ENCODE measurements around the gene PKHD1.

DNA sequence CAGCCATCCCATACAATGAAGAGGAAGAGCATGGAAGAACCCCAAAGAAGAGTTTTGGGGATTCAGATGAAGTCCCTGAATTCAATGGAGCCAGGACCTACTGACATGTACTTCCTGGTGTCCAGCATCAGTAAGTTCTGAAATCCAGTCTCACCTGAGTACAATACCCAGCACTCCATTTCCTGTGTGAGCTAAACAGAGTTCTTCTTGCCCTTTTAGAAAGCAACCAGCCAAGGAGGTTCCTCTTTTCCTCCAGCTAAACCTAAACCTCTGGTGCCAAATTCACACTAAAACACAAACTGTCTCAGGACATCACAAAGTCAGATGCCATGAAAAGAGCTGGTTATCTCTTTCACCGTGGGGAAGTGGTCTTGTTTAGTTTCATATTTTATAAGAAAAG lies 71.5 kb downstream of the PKHD1 start:
- TF ChIP-seq, protein P1, sequence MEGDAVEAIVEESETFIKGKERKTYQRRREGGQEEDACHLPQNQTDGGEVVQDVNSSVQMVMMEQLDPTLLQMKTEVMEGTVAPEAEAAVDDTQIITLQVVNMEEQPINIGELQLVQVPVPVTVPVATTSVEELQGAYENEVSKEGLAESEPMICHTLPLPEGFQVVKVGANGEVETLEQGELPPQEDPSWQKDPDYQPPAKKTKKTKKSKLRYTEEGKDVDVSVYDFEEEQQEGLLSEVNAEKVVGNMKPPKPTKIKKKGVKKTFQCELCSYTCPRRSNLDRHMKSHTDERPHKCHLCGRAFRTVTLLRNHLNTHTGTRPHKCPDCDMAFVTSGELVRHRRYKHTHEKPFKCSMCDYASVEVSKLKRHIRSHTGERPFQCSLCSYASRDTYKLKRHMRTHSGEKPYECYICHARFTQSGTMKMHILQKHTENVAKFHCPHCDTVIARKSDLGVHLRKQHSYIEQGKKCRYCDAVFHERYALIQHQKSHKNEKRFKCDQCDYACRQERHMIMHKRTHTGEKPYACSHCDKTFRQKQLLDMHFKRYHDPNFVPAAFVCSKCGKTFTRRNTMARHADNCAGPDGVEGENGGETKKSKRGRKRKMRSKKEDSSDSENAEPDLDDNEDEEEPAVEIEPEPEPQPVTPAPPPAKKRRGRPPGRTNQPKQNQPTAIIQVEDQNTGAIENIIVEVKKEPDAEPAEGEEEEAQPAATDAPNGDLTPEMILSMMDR (IDR thresholded peaks at IDR 0.05), result no peak
- TF ChIP-seq POLR2A (IDR thresholded peaks at IDR 0.05) (no peak), EP300 (IDR thresholded peaks at IDR 0.05) (no peak)
